Measurements from ENCODE around the gene STAC2.

DNA sequence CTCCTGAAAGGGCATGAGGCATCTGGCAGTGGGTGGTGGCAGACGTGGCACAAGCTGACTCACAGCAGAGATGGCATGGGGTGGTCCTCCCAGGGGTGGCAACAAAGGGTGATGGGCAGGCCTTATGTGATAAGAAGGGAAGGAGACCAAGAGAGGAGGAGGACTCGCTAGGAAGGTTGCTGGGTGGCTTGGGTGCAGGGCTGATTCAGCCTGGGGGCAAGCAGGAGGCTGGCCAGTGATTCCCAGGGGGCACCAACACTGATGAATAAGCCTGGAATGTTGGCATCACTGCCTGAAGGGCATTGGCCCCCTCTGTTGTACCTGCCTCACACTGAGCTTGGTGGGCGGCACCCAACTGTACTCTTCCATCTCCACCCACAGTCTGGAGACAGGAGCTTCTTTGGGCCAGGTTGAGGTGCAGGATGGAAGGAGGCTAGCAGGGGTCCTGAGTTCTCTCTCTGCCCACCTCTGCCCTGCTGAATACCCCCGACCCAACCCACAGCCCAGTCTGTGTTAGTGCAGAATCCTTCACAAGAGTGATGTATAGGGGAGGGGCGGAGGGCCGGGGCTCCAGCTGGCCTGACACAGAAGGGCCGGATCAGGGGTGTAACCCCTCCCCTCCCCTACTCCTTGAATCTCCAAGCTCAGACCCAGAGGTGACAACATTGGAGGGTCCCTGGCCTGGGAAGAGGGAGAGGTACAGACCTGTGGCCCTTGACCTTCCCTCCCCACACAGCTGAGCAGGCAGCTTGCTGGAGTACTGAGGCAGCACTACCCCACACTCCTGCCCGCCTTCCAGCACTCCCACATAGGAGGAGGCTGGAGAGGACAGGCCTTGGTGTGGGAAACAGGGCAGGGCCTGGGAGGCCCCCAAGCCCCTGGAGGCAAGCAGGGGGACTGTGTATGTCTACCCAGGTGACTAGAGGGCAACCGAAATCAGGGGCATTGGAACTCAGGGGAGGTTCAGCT is 2.6 kb downstream of the STAC2 start:
- no peak for TF ChIP-seq POLR2A (IDR thresholded peaks at IDR 0.05)
- TF ChIP-seq, protein P1, sequence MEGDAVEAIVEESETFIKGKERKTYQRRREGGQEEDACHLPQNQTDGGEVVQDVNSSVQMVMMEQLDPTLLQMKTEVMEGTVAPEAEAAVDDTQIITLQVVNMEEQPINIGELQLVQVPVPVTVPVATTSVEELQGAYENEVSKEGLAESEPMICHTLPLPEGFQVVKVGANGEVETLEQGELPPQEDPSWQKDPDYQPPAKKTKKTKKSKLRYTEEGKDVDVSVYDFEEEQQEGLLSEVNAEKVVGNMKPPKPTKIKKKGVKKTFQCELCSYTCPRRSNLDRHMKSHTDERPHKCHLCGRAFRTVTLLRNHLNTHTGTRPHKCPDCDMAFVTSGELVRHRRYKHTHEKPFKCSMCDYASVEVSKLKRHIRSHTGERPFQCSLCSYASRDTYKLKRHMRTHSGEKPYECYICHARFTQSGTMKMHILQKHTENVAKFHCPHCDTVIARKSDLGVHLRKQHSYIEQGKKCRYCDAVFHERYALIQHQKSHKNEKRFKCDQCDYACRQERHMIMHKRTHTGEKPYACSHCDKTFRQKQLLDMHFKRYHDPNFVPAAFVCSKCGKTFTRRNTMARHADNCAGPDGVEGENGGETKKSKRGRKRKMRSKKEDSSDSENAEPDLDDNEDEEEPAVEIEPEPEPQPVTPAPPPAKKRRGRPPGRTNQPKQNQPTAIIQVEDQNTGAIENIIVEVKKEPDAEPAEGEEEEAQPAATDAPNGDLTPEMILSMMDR (IDR thresholded peaks at IDR 0.05): no peak
